RPMI7951 (cell line): ENCODE data around the gene CCDC102B. TPM values are rescaled to one million over a fixed set of nuclear protein-coding genes. Genes with fewer than 3 reads are reported as not detected.
A peak's percentile ranks its signal among the peaks of the same experiment; 100 is the strongest.
"Not testable (repeated sequence)": the region's sequence is repeated elsewhere in the genome, so short reads cannot be mapped to it uniquely, and the experiment has no call there.

ENCODE experiments used
- DNase-seq: peaks from one replicate; pipeline ENCODE4 v3.0.0-alpha.2; 2012; ENCODE audit warnings: low read depth
- total RNA-seq: library from RNA; depleted of rRNA; stranded (reverse); fragments of >200 nt; shearing (Covaris generic); gene quantifications from 2 replicates; pipeline ENCODE4 v1.2.3, GENCODE V29; 2014

CCDC102B gene
- total RNA-seq, 1 experiment from 2014 or later, result 10.1 TPM

DNA sequence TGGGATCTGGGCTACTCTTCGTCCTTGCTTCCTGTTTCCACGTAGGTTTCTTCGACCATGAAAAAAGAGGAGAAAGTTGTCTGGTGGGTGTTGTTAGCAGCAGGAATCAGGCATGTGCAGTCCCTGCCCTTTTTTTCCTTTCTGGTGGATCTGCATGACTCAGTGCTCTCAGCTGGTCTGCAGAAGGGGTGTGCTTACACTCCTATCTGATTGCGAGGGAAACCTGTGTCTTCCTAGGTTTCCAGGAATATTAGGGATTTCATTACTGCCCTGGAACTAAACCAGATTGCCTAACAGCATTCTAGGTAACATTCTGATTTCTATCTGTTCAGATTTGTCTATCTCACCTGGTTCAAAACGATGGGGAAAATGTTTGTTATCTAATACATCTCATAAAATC is 174.3 kb downstream of the CCDC102B start:
- DNase-seq, result peak; percentile 14

DNA sequence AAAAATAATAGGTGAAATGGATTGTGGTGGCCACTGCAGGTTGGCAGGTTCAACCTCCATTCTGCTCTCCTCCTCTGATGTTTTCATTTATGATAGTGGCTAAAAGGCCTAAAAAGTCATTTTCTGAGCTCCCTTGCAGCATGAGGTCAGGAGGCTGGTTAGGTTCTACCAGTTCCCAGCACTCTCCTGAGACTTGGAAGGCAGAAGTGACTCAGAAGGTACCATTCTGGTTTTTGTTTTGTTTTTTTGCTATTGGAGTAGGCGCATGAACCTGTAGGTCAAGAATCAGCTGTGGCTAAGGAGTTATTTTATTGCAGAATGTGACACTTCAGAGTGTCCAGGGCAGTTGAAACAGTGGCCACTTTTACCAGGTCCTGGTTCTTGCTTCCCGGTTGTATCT is 181.9 kb downstream of the CCDC102B start:
- no peak for DNase-seq

DNA sequence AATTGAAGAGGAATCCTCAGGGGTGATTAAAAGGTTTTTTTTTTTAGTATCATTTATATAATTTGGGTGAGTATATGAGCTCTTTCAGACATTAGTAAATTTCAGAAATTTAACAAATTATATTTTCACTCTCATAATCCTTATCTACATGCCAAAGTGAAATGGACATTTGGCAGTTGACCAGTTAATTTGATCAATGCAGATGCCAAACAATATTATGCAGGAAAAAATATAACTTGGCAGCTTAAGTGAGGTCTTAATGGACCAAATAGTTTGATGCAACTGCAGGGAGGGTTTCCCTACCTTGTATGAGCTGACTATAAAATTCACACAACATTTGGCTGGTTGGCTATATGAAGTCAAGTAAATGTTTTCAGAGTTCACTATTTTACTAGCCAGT is 185.2 kb downstream of the CCDC102B start:
- no peak for DNase-seq

DNA sequence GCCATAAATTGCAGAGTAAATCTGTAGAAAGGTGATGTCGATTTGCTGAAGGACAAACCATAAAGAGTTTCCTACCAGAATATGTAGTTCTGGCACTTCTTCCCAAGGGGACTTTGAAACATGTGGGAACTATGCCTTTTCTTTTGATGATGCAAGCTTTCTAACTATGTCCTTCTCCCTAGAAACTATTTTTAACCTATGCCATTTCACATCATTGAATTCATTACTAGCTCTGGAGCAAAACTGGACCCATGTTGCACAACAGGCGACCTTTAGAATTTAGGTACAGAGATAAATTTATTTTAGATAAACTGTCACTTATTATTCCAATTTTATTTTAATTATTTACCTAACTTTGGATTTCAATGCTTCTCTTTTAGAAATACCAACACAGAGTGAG is 186.5 kb downstream of the CCDC102B start:
- no peak for DNase-seq

DNA sequence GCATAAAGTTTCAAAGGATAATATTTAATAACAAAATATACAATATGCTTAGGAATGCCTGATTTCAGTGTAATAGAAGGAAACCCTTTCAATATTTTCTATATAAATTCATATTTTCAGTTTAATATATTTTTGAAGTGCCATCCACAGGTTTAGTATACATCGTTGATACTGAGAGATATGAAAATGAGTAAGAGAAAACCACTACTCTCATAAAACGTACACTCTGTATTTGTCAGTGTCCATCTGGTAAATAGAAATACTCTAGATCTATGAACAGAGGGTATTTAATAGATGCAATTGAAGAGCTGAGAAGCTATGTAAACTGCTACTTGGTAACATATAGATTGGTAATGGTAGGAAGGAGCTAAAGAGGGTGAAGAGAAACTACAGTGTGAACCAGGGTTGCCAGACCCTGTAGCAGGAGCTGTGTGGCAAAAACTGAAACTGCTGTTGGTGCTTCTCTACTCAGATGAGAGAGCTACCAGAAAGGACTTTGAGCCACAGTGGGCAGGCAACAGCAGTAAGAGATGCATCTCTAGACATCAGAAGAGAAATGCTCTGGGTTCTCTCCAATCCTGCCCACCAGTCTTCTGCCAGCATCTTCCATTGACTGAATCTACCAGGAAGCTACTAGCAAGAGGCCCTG is 187.4 kb downstream of the CCDC102B start:
- no peak for DNase-seq

DNA sequence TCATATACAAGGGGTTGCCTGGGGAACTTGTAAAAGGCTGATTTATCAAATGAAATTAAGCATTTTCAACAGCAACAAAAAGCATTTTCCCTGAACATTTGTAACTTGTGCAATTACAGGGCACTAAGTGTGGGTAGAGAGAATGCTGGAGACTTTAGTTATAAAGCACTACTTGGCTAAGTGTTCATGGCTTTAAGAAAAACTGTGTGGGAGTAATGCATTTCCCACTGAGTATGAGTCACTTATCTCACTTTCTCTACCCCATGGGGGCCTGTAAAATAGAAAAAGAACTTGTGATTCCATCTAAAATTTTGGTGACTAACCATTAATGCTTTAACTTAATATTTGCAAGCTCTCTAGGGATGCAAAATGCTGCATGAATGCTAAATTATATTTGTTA is 193.4 kb downstream of the CCDC102B start:
- peak; percentile 2 for DNase-seq

DNA sequence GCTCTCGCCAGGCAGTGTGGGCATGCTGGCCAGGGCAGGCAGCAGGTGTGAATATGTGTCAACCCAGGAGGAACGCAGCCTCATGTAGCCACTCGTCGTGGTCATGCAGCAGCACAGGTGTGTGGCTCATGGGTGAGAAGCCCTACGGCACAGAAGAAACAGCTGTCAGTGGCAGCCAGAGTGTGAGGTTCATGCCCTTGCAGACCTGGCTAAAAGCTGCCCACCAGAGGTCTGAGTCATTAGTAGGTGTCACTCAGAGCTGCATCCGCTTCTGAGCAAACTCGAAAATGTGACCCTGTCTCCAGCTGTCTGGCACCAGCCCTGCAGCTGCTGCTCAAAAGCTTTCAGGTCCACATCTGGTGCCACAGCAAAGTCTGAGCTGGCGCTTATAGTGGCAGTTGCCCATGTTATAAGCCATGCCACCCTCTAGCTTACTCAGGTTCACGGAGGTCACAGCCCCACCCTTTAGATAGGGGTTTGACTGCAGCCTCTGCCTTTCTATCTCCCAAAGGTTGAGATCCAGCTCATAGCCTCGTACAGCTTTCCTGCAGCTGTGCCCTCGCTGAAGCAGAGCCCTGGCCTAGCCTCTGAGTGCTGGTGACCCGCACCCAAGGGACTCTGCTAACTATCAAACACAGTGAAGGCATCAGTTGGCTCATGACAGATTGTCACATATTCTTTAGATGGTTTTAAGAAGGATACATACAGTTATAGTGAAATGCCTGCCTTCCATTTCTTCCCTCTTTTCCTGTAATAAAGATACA is 195.0 kb downstream of the CCDC102B start:
- no peak for DNase-seq

DNA sequence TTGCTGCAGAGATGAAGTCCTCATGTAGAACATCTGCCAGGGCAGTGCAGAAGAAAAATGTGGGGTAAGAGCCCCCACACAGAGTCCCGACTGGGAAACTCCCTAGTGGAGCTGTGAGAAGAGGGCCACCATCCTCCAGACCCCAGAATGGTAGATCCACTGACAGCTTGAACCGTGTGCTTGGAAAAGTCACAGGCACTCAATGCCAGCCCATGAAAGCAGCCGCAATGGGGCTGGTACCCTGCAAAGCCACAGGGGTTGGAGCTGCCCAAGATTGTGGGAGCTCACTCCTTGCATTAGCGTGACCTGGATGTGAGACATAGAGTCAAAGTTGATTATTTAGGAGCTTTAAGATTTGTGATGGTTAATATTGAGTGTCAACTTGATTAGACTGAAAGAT is 197.8 kb downstream of the CCDC102B start:
- DNase-seq, result no peak

DNA sequence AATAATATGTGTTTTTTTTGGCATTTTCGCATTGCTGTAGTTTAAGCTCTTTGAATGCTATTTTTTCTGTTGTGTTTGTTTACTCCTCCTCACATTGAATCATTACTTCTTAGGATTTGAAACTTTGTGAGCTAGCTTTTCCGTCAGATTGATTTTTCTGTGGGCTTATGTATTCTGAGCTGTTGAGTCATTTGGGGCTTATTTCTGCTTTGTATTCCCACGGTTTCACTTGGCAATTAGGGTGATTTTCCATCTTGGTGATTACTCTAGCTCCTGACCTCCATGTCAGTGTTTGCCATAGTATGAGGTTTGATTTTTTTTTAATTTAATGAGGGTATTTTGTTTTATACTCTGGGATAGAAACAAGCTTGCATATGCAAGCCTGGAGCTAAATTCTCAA is 200.0 kb downstream of the CCDC102B start:
- DNase-seq, result no peak

DNA sequence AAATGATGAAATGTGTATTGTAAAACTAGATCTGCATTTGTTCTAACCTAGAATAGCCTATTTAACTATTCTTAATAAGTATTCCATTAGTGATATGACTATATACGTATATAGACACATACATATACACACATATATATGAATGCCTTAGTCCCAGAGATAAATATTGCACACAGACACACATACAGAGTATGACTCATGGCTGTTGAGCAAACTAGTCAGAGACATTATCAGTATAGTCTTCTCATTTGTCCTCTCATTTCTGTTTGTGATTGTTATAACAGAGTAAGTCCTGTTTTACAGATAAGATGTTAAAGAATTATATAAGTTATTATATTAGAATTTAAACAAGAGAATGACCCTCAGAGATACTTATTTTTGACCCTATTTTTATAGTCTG is 202.5 kb downstream of the CCDC102B start:
- no peak for DNase-seq

DNA sequence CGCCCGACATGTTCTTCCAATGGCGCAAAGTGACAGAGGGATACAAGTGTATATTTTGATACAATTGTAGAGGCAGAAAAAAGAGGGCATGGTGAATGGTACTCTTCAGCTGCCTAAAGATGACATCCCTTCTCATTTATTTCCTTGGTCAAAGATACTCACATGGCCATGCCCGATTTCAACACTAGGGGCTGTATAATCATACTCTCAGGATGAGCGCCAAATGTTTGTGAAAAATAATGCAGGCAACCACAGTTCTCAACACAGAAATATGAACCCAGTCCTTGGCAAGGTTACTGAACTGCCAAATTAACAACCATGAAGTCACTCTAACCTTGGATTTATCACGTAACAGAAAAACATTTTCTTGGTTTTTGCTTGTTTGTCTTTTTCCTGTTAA is 204.4 kb downstream of the CCDC102B start:
- peak; percentile 1 for DNase-seq

DNA sequence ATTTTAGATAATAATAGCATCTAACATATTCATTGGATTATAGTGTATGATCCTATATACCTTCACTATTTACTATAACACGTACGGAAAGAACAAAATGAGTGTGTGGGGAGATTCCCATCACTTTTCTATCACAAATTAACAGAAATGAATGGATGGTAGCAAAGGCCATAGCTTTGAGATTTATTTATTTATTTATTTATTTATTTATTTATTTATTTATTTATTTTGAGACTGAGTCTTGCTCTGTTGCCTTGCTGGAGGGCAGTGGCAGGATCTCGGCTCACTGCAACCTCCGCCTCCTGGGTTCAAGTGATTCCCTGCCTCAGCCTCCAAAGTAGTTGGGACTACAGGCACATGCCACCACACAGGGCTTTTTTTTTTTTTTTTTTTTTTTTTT is 208.3 kb downstream of the CCDC102B start:
- not testable (repeated sequence) for DNase-seq

DNA sequence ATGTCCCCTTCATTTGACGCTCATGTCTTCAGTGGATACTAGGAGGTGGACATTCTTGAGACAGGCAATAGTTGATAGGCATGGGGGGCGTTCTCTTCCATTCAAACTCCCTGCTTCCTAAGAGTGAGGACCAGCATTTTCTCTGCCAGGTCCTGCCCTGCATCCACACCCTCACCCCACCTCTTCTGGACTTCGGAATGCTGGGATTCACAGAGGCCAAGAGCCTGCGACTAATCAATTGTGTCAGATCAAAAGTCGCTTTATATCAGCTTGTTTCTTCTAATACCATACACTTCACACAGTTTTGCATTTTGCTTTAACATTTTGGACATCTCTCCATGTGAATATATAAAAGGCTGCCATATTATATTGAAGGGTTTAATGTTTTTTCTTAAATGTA is 210.7 kb downstream of the CCDC102B start:
- no peak for DNase-seq

DNA sequence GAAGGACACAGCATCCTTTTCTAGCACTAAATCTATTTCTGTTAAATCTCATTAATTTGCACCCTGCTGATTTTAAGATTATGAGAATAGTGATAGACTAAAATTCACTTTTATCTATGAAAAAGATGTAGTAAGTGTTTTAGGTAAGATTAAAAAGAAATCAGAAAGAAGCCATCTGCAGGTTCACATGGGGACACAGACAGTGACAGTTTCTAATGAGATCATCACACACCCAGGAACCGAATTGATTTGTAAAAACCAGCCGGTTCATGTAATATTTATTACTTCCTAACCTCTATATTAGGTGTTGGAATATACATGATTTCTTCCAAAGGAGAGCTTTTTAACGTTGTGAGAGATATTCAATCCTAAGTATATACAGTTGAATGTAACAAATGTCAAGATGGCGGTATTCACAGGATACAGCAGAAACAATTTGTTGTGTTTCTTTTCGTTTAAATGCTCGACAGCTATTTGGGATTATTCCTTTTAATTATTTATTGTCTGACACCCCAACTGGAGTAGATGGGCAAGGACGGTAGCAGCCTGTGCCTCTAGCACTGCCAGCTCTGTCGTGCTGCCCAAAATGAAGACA is 223.4 kb downstream of the CCDC102B start:
- no peak for DNase-seq

DNA sequence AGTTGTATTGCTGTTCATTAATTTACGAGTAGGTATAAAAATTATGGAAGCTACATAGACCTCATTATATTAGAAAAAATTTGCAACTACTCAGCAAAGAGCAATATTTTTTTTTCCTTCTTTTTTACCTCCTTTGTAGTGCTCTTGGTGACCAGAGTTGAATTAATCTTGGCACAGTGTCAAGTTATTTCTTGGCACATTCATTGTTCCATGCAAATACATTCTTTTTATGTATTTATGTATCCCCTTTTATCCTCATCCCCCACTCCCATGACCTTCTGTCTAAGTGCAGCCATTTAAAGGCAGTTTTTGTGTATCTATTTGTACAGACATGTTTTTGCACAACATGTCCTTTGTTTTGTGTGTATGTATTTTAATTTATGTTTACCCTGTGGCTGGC is 224.5 kb downstream of the CCDC102B start:
- no peak for DNase-seq

DNA sequence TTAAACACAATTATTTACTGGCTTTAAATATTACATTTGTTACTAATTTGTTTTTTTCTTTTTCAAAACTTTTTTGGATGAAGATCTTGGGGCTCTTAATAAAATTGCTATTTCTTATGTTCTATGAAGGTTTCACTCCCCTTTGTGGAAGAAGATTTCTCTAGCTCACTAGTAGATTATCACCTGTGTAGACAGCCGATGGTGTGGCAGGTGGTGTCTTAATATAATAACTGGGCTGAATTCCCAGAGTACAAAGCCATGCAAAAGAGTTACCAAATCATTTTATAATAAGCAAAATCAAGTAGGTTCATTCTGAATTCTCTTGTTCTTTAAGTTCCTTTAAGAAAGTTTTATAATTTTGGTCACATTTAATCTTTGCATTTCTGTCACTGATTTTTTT is 233.7 kb downstream of the CCDC102B start:
- DNase-seq, result no peak

DNA sequence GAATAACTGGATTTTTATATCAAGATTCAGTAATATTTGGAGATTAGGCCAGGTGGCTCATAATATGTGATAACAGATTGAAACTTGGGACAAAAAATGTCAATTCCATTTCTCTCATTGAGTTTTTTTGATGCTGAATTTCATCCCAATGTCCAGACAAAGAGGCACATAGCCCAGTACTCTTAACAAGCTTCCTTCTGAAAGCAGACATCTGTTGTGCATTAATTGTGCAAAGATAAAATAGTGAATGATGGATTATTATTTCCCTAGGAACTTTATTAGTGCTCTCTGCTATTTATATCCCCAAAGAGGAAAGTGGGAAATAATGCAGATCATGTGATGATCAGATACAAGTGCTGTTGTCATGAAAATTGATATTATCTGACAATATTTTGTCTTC is 234.1 kb downstream of the CCDC102B start:
- DNase-seq, result no peak

DNA sequence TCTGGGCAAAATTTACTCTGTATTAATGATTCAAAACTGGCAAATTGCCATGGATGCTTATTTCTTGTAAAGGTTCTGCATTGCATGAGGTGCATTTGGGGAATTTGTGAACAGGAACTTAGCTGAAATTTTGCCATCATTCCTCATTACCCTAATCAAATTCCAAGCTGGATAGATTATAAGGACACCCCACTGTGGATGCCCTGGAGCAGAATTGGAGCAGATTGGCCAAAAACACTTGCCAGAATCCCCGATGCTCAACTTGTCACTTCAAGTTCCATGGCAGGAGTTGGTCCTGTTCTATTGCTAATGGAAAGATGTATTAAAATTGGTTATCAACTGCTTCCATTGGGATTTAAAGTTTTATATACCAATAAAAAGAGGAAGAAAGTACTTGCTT is 237.9 kb downstream of the CCDC102B start:
- no peak for DNase-seq

DNA sequence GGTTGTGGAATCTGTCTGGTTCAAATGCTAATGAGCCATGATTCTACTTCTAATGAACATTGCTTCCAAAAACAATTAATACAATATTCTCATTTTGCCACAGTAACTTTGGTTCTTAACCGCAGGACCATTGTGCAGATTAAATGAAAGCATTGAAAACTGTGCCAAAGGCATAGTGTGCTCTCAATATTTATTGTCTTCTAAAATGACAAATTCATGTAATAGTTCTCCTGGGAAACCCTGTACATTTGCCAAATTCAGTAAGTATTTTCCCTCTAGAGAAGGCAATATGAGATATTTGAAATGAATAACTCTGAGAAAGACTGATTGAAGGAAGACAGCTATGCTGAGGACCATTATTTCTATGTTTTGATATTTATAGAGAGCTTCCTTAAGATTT is 246.3 kb downstream of the CCDC102B start:
- no peak for DNase-seq

DNA sequence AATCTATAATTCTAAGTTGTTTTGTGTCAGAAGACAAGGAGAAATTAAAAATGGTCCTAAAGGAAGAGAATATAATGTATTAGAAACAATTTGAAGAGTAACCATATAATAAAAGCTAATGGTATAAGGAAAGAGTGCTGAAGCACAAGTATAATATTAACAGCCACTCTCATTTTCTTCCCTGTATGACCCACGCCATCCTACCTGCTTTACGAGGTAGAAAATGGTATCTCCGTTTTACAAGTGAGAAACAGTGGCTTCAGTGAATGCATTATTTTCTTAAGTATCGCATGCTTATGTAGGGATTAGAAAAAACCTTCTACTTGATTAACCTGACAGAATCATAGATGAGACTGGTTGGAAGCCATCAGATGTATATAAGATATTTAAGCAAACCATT is 266.2 kb downstream of the CCDC102B start:
- no peak for DNase-seq

DNA sequence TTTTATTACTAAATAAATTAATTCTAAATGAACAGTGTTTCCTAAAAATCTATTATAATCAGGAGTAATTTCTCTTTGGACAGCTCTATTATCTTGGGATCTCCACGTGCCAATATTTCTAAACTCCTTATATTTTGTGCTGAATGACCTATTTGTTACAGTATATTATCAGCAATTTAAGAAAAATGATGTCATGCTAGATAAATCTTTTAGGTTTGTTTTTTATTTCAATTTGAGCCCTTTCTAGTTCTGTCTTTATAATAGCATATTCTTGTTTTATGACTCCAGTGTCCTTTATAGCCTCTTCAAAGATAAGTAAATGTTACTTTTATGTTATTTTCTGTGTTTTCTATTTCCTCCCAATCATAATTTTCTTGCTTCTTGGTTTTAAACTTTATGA is 269.2 kb downstream of the CCDC102B start:
- no peak for DNase-seq

DNA sequence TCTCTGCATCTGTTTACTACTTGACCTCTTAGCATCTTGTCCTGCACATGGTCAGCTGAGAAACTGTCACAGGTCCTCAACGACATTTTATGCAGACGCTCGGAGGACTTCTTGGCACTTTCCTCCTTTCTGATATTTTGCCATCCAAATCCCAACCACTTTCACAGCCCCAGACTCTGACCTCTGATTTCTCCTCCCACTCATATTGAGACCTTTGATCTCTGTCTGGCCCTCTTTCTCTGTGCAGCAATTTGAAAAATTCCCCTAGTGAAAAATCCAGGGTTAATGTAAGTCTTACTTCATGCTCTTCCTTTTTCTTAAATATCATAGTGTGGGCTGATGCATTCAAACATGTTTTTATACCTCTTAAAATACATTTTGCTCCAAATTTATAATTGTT is 273.8 kb downstream of the CCDC102B start:
- DNase-seq, result no peak

DNA sequence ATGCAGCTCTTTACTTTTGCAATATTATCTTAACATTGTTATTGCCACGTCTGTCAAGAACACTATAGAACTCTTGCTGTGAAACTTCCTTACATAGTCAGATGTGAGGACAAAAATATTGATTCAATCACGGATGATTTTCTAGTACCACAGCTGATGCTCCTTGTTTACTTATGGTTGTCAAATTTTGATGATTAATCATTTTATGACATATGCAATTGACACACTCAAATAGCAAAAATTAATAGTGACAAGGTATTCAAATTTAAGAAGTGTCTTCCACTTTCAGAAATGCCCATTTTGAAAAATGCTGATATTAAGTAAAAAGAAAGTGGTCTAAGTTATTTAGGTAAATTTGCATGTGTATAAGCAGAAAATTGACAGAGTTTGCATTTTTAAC is 284.0 kb downstream of the CCDC102B start:
- DNase-seq, result no peak
